HG03280 (cell line): Measurements from ENCODE around the gene EEF1AKMT3.
A peak's percentile ranks its signal among the peaks of the same experiment; 100 is the strongest.

ENCODE experiments used
- ATAC-seq: cut with Tn5 transposase; IDR thresholded peaks from one replicate; pipeline ENCODE4 v1.9.1; 2021; ENCODE audit warnings: mild to moderate bottlenecking, moderate library complexity; ENCODE audit not compliant: unreplicated experiment

Gene EEF1AKMT3

DNA sequence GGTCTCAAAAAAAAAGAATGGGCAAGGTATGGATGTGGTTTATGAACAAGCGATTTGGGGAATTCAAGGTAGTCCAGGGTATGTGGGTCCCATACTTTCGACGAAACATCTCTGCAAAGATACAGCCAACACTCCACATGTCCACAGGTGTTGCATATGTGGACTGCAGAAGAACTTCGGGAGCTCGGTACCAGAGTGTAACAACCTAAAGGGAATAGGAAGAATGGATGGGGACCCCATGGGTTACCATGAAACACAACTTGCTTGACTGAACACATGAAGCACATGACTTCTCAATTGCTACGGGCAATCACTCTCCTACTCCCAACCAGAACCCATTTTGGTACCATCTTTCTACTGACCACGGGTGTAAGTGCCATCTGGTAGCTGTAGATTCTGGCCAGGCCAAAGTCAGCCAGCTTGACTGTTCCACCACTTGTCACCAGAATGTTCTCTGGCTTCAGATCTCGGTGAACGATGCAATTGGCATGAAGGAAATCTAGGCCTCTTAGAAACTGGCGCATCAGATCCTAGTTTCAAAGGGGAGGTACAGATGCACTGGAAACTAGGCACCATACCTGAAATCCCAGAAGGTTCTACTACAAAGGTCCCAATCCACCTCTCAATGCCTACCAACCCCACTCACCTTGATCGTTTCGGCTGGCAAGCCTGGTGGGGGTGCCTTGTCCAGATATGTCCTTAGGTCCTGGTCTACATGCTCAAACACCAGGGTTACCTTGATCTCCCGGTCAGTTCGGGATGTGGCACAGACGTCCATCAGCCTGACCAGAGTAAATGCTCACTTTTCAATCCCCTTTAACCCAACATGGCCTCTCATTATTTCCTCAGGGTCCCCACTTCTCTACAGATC lies 21.6 kb upstream of the EEF1AKMT3 start:
- no peak for ATAC-seq

DNA sequence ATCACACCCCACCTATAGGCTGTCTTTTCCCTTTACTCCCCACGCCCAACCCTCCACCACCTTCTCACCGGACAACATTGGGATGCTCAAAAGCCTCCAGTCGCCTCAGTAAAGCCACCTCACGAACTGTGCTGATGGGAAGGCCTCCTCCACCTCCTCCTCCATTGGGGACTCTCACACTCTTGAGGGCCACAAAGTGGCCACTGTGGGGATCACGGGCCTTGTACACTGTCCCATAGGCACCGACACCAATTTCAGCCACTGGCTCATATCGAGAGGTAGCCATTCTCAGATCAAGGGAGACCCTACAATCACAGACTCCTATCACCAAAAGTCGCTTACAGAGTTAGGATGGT lies 21.0 kb upstream of the EEF1AKMT3 start:
- no peak for ATAC-seq

DNA sequence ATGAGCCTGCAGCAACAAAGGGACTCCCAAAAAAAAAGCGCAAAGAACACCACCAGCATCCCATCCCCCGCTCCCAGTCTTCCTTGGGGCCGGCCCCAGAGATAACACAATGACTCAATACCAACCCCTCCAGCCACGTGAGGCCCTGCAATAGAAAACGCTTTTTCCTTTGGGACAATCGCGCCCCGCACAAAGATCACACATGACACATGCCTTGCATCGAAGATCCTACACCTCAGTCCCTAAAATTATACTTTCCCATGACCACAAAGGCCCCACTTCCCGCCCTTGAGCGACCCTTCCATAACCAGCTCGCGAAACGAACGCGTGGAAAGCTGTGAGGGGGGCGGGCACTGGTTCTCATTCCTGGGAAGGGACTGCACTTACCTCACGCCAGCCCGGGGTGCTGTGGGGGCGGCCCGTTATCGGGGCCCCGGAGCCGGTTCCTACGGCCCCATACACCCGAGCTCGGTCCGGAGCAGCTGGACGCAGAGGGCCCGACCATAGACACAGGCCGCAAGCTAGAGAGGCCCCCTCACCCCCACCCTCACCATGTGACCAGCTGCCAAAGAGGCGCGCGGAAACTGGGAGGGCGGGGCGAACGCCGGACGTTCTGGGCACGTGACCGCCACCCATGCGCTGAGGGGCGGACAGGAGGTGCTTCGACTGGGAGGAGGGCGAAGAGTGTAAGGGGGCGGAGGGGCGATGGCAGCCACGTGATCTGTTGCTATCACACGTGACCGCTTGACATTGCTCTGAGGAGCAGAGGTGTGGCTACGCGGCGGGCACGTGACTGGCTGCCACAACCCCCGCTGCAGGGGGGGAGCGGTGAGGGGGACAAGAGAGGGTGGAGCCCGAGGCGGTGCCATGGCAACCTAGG lies 20.4 kb upstream of the EEF1AKMT3 start, which contains the start of gene CDK4:
Gene CDK4, minus strand, starts transcription at position 523 of the 880 bp plus-strand sequence. CDS start 593 bp downstream, outside the sequence.
- ATAC-seq = peak; percentile 72

DNA sequence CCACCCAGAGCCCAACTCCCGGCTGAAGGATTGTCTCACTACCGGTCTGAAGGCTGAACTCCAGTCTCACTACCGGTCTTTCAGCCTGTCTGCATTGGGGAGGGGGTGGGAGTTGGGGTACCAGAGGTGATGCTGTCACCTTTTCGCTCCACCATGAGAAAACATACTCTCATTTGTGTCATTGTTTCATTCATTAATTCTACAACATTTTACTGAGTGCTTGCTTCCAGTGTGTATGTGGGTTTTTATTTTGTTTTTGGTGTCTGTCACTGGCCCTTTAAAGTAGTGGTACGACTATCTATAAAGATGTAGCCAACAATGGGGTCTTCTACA lies 19.8 kb upstream of the EEF1AKMT3 start:
- ATAC-seq = no peak

DNA sequence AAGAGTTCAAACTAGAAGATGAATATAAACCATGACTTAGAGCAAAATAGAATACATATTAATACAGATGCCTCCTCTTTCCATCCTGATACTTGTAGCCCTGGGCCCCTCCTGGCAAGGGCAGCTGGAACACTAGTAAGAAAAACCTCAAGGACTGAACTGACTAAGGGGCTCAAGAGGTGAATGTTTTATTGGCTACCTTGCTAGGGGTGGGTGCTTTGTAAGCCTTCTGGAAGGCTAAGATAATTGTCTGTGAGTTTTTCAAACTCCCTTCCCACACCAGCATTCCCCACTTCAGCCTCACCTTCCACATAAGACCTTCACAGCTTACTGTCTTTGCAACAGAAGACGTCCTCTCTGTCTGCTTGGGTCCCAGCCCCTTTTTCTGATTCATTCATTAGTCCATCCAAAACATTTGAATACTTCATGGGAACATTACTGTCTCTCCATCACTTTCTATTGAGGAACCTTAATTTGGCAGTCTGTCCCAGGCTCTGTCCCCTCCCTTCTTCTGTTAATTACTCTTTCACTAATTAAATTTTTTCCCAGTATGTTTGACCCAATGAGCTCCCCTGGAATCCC lies 18.6 kb upstream of the EEF1AKMT3 start:
- ATAC-seq = no peak

DNA sequence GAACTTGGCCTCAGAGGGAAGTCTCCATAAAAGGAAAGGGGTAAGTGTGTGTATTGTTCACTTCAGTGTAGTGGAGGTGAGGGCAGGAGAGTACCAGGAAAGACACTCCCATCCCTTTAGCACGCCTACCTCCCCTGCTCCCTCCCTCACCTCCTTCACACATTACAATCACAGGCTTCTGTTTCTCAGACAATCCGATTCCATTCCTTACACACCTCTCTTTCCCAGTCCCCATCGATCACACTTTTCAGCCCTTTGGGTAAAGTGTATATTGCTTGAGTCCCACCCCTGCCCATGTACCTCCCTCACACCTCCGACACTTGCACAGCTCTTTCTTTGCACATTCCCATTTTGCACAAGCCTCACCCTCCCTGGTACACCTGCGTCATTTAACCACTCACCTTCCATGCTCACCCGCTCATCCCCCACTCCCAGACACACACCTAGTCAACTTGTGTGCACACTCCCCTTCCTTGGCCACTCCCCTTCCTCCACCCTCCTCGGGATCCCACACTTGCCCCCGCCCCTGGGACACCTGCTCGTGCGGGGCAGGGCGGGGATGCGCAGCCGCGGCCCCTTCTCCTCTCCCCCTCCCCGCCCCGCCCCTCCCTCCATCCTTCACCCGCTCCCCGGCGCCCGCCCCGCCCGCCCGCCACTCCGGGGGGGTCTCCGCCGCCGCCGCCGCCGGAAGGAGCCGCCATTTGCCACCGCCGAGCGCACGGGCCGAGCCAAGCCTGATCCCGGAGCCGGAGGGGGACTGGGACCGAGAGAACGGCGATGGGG lies 17.8 kb upstream of the EEF1AKMT3 start, which contains the start of gene MARCHF9:
Gene MARCHF9, plus strand, starts transcription at position 693 of the 783 bp plus-strand sequence. CDS start 426 bp downstream, outside the sequence.
- ATAC-seq = peak; percentile 31

DNA sequence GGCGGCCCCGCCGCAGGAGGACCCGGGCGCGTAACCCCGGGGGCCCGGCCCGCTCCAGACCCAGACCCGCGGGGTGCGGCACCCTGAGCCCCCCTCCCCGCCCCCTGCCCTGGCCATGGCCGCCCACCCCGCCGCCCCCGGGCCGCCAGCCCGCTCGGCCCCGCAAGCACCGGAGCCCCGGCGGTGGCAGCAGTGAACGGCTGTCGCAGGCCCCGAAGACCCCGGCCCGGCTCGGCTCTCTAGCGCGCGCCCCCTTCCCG lies 17.3 kb upstream of the EEF1AKMT3 start:
- no peak for ATAC-seq

DNA sequence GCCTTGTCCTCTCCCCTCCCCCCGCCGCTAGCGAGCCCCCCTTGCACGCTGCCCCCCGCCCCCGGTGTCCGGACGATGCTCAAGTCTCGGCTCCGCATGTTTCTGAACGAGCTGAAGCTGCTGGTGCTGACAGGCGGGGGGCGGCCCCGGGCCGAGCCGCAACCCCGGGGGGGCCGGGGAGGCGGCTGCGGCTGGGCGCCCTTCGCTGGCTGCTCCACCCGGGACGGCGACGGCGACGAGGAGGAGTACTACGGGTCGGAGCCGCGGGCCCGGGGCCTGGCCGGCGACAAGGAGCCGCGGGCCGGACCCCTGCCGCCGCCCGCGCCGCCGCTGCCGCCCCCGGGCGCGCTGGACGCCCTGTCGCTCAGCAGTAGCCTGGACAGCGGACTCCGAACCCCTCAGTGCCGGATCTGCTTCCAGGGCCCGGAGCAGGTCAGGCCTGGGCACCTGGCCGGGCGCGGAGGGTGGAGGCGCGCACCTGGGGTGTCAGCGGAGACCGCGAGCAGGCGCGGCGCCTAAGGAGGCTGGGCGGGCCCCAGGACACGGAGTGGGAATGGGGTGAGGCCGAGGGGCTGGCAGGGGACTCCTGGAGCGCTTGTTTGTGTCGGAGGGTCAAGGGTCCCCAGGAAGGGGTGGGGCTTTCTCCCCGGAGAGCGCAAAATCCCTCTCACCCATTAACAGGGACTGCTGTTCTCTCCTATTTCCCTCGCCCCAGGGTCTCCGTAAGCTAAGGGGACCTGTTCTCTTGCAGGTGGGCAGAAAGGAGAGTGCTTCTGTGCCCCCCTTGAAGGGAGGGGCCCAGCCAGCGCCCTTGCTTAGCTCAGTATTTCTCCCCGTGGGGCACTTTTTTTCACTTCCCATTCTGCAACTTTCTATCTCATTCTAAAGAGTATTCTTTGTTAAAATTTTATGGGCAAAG lies 16.7 kb upstream of the EEF1AKMT3 start:
- no peak for ATAC-seq

DNA sequence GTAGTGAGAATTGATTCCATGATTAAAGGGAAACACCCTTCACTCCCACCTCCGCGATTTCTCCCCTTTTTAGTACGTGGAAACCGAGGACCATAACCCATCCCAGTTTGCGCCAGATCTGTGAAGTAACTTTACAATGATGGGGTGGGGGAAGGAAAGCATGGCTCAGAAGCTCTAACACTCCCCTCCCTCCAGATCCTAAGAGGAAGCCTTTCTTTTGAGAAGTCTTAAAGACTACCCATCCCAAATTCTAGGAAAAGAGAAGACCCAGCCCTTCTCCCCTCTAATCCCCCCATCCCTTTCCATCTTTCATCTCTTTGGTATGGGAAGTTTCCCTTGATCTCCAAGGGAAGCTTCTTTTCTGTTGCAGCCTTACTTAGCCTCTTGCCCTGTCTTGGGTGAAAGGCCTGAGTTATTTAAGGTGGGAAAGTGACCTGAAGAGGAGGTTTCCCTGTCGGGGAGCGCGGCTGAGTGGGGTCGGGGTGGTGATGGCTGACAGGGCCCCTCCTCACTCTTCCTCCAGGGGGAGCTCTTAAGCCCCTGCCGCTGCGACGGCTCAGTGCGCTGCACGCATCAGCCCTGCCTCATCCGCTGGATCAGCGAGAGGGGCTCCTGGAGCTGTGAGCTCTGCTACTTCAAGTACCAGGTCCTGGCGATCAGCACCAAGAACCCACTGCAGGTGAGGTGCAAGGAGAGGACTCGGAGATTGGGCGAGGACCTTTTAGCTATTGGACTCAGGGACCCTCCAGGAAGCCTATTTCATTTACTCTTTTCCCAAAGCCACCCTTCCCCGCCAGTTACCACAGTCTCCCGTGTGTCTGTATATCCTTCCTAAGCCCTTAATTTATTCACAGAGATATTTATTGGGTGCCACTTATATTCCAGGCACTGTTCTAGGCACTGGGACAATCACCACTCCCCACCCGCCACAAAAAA lies 15.7 kb upstream of the EEF1AKMT3 start:
- no peak for ATAC-seq

DNA sequence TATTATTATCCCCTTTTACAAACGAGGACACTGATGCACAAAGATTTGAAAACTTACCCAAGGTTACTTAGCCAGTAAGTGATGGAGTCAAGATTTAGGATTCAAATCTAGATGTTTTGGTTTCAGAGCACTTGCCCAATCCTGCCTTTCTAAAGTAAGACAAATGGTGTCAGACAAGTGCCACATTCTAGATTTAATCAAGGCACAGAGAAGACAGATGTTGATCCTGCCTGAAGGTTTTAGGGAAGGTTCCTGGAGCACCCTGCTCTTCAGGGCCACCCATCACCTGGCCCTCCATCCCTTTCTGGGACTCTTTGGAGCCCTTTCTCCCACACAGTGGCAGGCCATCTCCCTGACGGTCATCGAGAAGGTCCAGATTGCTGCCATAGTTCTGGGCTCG lies 14.6 kb upstream of the EEF1AKMT3 start:
- ATAC-seq = no peak

DNA sequence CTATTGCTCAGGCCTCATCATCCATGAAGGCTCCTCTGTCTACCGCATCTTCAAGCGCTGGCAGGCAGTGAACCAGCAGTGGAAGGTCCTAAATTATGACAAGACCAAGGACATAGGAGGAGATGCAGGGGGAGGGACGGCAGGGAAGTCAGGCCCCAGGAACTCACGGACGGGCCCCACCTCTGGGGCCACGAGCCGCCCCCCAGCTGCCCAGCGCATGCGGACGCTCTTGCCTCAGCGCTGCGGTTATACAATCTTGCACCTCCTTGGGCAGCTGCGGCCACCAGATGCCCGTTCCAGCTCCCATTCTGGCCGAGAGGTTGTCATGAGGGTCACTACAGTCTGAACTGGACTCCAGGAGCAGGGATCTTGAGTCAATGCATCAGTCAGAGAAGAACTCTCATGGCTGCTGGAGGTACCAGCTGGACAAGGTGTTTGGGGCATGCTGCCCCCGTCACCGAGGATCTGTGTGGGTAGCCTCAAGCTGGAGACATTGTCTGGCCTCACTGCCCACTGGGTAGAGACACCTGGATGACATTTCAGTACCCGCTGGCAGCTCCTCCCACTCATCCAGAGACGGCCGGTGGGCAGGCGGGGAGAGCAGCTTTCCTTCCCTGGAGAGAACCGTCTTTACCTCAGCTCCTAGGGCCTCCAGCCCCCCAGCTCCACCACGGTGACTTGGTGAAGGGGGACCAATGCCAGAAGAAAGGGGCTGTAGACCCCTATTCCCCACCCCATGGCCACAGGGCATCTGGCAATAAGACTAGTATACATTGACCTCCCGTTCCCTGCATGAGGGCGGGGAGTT lies 13.7 kb upstream of the EEF1AKMT3 start:
- no peak for ATAC-seq

DNA sequence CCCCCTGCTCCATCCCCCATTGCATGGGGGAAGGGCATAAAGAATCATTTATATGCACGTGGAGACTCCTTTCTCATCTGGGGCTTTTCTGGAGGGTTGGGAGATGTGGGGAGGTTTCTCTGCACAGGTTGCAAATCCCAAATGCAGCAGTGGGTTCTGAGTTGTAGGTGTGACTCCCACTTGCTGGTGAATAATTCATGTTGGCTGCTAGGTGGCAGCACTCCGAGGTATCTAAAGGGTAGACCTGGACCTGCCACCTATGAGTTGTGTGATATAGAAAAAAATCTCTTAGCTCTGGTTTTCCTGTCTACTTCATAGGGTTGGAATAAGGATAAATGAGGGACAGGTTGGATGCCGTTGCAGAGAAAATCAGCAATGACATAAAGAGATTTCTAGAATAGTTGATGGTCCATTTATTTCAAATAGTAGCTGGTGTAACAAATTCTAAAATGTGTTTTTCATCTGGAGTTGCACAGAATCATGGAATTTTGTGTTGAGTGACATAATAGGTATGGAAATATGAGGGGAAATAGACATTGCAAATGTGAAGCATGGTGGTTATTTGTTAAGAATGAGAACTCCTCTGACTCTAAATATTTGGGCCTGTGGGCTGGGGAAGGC lies 12.9 kb upstream of the EEF1AKMT3 start:
- ATAC-seq = no peak

DNA sequence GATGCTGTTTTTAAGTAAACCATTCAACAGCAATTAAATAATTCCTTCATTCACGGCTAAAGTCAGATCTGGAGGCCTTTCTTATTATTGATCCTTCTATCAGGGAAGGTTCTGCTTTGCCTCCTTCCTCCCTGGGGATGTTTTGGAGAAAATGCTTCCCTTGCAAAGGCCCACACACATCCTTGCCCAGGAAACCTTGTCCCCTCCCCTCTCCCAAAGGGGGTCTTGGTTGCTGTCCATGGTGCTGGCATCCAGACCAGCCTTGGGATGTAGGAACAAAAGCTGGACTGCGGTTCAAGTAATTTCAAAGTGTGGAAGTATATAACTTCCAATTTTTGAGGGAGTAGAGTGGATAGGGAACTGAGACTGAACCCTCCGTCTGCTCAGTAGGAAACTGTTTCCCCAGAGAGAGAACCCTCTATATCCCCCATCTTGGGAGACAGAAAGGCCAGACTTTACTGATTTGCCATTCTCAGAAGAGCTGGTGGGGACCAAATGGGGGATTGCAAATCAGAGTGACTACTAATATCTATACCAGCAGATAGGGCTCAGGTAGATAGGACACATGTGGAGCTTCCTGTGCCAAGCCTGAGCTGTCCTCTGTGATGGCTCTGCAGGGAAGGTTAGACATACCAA lies 11.9 kb upstream of the EEF1AKMT3 start:
- ATAC-seq = no peak

DNA sequence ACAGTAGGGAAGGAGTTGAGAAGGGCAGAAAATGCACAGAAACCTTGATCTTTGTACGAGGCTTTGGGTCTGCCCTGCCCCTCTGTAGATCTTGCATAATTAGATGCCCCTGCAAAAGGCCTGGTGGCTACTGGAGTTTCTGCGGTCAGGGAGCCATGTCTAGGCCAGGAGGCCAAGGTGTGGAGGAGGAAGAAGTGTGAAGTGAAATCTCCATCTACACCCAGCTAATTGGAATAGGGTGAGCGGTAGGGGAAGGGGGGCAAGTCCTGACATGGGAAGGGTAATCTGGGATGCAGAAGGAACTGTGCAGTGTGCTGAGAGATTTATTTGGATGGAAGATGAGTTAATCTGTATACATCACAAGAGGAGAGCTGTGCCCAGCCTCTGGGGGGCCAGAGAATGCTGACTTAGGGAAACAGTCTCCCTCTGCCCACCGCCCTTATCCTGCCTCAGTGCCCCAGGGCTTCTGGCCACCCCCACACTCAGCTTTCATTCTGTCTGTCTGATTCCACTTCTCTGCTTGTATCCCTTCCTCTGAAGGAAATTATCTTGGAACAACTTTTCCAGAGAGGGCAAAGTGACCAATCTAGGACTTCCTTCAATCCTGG lies 10.9 kb upstream of the EEF1AKMT3 start:
- no peak for ATAC-seq

DNA sequence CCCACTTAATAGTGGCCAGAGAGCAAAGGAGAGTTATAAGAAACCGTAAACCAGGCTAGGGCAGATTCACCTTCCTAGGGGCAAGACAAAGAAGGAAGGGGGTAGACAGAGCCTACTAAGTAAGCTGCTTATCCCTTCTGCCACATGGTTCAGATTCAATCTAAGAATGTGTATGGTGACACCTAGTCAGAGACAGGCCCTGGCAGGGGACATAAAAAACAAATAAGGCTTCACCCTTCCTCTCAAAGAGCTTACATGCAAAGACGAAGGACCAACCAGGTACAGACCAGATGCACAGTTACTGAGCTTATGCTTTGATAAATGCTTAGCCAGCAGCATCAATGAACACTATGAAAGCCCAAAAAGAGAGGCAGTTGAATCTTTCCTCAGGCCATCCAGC lies 10.0 kb upstream of the EEF1AKMT3 start:
- ATAC-seq = no peak

DNA sequence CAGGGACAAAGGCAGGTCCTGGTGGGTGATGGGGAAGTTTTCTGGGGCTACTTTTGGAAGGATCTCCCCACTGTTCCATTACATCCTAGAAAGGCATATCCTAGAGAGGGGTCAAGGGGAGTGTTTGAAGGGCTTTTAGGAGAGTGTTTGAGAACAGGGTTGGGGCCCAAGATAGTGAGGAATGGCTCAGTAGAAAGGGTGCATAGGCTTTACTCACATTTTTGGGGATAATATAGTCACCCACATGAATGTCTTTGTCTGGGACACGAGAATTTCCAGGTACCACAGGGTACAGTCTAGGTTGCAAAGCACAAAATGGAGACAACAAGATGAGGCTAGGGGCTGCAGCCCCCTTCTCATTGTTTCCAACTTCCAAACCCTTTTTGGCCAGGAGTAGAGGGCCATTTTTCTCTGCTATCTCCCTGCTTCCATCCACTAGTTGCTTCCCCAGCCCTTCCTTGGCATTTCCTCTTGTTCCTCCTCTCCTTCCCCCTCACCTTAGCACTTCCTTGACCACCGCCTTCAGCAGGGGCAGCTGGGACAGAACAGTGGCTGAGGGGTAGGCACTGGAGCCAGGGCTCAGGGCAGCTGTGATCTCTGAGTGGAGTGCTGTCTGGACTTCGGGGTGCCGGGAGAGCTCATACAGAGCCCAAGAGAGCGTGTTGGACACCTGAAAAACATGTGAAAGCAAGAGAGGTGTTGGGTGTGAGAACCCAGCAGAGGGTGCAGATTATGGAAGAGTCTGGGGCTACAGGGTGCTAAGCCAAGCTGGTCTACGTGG lies 8.3 kb upstream of the EEF1AKMT3 start:
- no peak for ATAC-seq
